Breast epithelium (tissue), 4 donors: ENCODE results near the gene MTERF1. TPM values are rescaled to one million over a fixed set of nuclear protein-coding genes. Genes with fewer than 3 reads are reported as not detected.
A peak's percentile ranks its signal among the peaks of the same experiment; 100 is the strongest.

ENCODE experiments used
- DNase-seq, 2 donors: peaks; one replicate each; pipeline ENCODE4 v3.0.0-alpha.2; 2019; ENCODE audit warnings: low spot score in 2 of 2
- H3K27ac ChIP-seq, 2 donors: fragments of 200-600 bp; sonication (generic) in 1 of 2; one replicate each; pipeline ENCODE4 v1.5.1; 2016 to 2019; ENCODE audit warnings: mild to moderate bottlenecking in 1 of 2
- H3K27me3 ChIP-seq, 2 donors: fragments of 200-600 bp; sonication (generic) in 1 of 2; one replicate each; pipeline versions ENCODE4 v1.5.1 to v1.6.0; 2017 to 2019; ENCODE audit warnings: control low read depth in 1 of 2, mild to moderate bottlenecking in 1 of 2
- H3K36me3 ChIP-seq: fragments of 200-600 bp; one replicate; pipeline ENCODE4 v1.5.1; 2019
- H3K4me1 ChIP-seq, 2 donors: fragments of 200-600 bp; sonication (generic); one replicate each; pipeline ENCODE4 v1.5.1; 2016 to 2019; ENCODE audit warnings: control low read depth in 1 of 2
- H3K4me3 ChIP-seq, 3 donors: fragments of 200-600 bp; sonication (generic); 1 replicate in 2 of 3; 2 replicates in 1 of 3; pipeline ENCODE4 v1.5.1; 2016 to 2019; ENCODE audit warnings: mild to moderate bottlenecking in 3 of 3, moderate library complexity in 2 of 3
- H3K9me3 ChIP-seq, 2 donors: fragments of 200-600 bp; sonication (generic) in 1 of 2; one replicate each; pipeline ENCODE4 v1.5.1; 2016 to 2019; ENCODE audit warnings: control low read depth in 1 of 2
- POLR2A ChIP-seq: fragments of 450-650 bp; IDR thresholded peaks from one replicate; pipeline ENCODE4 v1.6.1; 2016; ENCODE audit warnings: antibody characterized with exemption, mild to moderate bottlenecking, moderate library complexity
- POLR2AphosphoS5 ChIP-seq, 3 donors: sonication (generic); formaldehyde crosslinking; IDR thresholded peaks; one replicate each; pipeline ENCODE4 v1.6.1; 2017; ENCODE audit warnings: antibody characterized with exemption in 3 of 3
- intact Hi-C: fragments of 100-400 bp; cut with DNase I; formaldehyde crosslinking; loops from one replicate; pipeline ENCODE4 v1.15.1; 2023; ENCODE audit warnings: low total_unique reads
- total RNA-seq, 3 donors: library from RNA; depleted of rRNA; stranded (reverse); fragments of >200 nt; gene quantifications; one replicate each; pipeline ENCODE4 v1.1.0, GENCODE V29; 2016
- TF ChIP-seq, protein P1 (sequence below), 3 donors: fragments of 450-650 bp; IDR thresholded peaks; one replicate each; pipeline ENCODE4 v1.5.1; 2016 to 2017; ENCODE audit warnings: antibody characterized with exemption in 3 of 3, mild to moderate bottlenecking in 3 of 3, moderate library complexity in 3 of 3

Gene MTERF1, protein sequence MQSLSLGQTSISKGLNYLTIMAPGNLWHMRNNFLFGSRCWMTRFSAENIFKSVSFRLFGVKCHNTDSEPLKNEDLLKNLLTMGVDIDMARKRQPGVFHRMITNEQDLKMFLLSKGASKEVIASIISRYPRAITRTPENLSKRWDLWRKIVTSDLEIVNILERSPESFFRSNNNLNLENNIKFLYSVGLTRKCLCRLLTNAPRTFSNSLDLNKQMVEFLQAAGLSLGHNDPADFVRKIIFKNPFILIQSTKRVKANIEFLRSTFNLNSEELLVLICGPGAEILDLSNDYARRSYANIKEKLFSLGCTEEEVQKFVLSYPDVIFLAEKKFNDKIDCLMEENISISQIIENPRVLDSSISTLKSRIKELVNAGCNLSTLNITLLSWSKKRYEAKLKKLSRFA
- total RNA-seq: 10 to 100 TPM; 11.5 to 18.6 (median 12.5) TPM

DNA sequence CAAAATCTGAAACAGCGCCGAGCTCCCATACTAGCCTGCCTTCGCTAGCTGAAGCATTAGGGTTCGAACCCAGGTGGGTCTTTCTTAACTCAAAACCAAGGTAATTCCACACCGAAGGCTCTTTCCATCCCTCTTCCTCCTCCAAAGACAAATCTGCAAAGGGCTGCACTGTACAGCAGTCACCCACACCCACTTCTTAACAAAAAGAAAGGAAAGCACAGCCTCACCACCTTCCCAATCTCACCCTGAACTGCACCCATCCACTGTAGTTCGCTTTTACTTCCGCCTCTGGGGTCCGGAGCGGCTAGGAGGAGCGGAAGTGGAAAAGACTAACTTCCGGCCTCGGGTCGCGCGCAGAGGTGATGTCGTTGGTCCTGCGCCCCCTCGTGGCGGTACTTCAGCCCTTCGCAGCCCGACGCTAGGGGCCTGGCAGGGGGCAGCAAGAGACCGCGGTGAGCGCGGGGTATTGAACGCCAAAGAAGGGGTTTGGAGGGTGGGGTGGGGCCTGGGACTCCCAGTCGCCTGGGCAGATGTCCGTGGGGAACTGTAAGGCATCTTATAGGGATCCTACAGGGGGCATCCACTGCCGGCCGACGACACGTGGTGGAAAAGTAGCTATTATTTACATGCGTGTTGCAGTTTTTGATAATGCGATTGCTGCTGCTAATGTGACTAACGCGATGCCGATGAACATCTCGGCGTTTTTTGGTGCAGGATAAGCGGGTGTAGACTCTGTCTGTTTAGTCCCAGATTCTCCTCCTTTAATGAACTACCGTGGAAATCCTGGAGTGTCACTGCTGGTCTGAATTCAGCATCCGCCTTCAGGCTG lies at the start of gene MTERF1:
Gene MTERF1, minus strand, starts transcription at position 290 of the 829 bp plus-strand sequence. CDS start 619 bp downstream, outside the sequence.
- intact Hi-C loops: no loop called here
- Histone ChIP-seq H3K9me3 (no peaks in the 10 kb centered on the region), H3K4me3 (peak within 1 kb of the TSS; percentile 71 to 83 (median 78)), H3K36me3 (no peaks in the 10 kb centered on the region), H3K27ac (peak within 1 kb of the TSS; percentile 72 to 79), H3K4me1 (peaks cover 0 to 13% of the 10 kb centered on the region in 2 donors), H3K27me3 (no peaks in the 10 kb centered on the region)
- DNase-seq: peak; percentile 76 to 89
- peak; percentile 54 to 69 (median 65) for TF ChIP-seq POLR2AphosphoS5 (IDR thresholded peaks at IDR 0.05)
- TF ChIP-seq POLR2A: no peak
- TF ChIP-seq, protein P1, sequence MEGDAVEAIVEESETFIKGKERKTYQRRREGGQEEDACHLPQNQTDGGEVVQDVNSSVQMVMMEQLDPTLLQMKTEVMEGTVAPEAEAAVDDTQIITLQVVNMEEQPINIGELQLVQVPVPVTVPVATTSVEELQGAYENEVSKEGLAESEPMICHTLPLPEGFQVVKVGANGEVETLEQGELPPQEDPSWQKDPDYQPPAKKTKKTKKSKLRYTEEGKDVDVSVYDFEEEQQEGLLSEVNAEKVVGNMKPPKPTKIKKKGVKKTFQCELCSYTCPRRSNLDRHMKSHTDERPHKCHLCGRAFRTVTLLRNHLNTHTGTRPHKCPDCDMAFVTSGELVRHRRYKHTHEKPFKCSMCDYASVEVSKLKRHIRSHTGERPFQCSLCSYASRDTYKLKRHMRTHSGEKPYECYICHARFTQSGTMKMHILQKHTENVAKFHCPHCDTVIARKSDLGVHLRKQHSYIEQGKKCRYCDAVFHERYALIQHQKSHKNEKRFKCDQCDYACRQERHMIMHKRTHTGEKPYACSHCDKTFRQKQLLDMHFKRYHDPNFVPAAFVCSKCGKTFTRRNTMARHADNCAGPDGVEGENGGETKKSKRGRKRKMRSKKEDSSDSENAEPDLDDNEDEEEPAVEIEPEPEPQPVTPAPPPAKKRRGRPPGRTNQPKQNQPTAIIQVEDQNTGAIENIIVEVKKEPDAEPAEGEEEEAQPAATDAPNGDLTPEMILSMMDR (IDR thresholded peaks at IDR 0.05): peak; percentile 80 to 92 (median 88)

DNA sequence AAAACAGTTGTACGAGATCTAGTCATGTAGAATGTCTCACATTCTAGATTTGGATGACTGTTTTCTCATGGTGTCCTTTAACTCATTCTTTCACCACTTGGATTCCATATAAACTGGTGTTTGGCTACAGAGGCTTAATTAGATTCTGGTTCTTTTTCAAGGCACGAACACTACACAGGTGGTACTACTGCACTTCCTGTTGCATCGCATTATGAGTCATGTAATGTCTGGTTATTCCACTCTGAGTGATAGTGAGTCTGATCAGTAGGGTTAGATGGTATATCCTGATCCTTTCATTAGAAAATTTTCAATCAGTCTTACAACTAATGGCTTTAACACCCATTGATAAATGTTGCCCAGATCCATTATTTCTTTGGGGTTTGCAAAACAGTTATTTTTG lies 49.0 kb upstream of the MTERF1 start:
- no peaks in the 10 kb centered on the region for H3K9me3 ChIP-seq
- H3K36me3 ChIP-seq: no peaks in the 10 kb centered on the region
- no peak overlapping the region for H3K4me3 ChIP-seq
- DNase-seq: no peak
- no peaks in the 10 kb centered on the region for H3K4me1 ChIP-seq
- TF ChIP-seq POLR2A: no peak
- TF ChIP-seq, protein P1 (IDR thresholded peaks at IDR 0.05): no peak
- no peak for TF ChIP-seq POLR2AphosphoS5 (IDR thresholded peaks at IDR 0.05)
- no peaks in the 10 kb centered on the region for H3K27me3 ChIP-seq
- intact Hi-C loops: no loop called here
- H3K27ac ChIP-seq: no peak overlapping the region

DNA sequence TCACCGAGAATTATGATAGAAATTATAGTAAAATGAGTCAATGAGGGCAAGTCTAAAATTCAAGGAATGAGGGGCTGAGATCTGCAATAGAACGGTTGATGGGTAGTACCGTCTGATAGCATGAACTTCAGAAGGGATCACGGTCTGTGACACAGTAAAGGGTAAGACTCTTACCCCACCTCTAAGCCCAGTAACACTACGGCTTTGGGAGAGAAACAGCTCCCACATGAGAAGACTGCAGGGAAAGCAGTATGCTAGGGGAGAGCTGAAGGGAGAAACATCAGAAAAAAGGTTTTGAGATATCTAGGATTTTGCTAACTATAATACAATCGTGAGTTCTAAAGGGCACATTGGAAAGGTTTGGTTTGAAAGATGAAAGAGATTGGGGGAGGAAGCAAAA lies 47.4 kb upstream of the MTERF1 start:
- no peak for DNase-seq
- H3K4me1 ChIP-seq: no peaks in the 10 kb centered on the region
- H3K4me3 ChIP-seq: no peak overlapping the region
- intact Hi-C loops: no loop called here
- H3K27ac ChIP-seq: no peak overlapping the region
- no peak for TF ChIP-seq POLR2A
- TF ChIP-seq POLR2AphosphoS5 (IDR thresholded peaks at IDR 0.05): no peak
- TF ChIP-seq, protein P1 (IDR thresholded peaks at IDR 0.05): no peak
- no peaks in the 10 kb centered on the region for H3K27me3 ChIP-seq
- H3K9me3 ChIP-seq: no peaks in the 10 kb centered on the region
- H3K36me3 ChIP-seq: no peaks in the 10 kb centered on the region

DNA sequence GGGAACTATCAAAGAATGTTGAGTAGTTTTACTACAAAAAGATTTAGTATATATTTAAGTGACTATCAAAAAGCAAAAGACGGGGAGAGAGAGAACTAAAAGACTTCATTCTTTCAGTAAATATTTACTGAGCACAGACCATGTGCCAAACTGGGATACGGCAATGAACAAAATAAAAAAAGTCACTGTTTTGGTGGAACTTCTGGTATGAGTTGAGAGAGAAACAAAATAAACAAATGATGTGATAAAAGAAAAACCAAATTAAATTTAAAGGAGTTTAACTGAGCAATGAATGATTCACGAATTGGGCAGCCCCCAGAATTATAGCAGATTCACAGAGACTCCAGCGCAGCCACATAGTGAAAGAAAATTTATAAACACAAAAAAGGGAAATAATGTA lies 42.4 kb upstream of the MTERF1 start:
- H3K27ac ChIP-seq: no peak overlapping the region
- TF ChIP-seq POLR2AphosphoS5 (IDR thresholded peaks at IDR 0.05) (no peak), POLR2A (no peak)
- TF ChIP-seq, protein P1 (IDR thresholded peaks at IDR 0.05): no peak
- no peak for DNase-seq
- no peaks in the 10 kb centered on the region for H3K27me3 ChIP-seq
- H3K36me3 ChIP-seq: no peaks in the 10 kb centered on the region
- no peaks in the 10 kb centered on the region for H3K9me3 ChIP-seq
- intact Hi-C loops: no loop called here
- H3K4me1 ChIP-seq: no peaks in the 10 kb centered on the region
- H3K4me3 ChIP-seq: no peak overlapping the region

DNA sequence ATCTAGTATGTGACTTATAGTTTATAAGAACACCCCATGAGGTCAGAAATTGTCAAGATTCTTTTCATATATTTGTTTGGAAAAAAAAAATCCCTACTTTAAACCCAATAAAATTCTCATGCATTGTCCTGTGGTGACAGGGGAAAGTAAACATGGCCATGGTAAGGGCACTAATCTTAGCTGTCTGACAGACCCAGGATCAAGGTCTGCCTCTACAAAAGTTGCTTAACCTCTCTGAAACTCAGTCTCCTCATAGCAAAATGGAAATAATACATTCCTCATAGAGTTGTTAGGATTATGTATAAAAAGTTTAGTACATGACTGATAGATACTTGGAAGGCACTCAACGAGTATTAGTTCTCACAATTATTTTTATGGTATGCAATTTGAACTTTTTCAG lies 37.9 kb upstream of the MTERF1 start:
- Histone ChIP-seq H3K27me3 (no peaks in the 10 kb centered on the region), H3K36me3 (no peaks in the 10 kb centered on the region), H3K4me3 (no peak overlapping the region), H3K4me1 (no peaks in the 10 kb centered on the region), H3K27ac (no peak overlapping the region), H3K9me3 (no peaks in the 10 kb centered on the region)
- intact Hi-C loops: no loop called here
- DNase-seq: no peak
- TF ChIP-seq, protein P1 (IDR thresholded peaks at IDR 0.05): no peak
- TF ChIP-seq POLR2A (no peak), POLR2AphosphoS5 (IDR thresholded peaks at IDR 0.05) (no peak)
